GM21515 (cell line): Measurements from ENCODE around the gene MMP15.

ENCODE experiments used
- ATAC-seq: cut with Tn5 transposase; IDR thresholded peaks from one replicate; pipeline ENCODE4 v1.9.1; 2021; ENCODE audit not compliant: unreplicated experiment

The MMP15 gene

DNA sequence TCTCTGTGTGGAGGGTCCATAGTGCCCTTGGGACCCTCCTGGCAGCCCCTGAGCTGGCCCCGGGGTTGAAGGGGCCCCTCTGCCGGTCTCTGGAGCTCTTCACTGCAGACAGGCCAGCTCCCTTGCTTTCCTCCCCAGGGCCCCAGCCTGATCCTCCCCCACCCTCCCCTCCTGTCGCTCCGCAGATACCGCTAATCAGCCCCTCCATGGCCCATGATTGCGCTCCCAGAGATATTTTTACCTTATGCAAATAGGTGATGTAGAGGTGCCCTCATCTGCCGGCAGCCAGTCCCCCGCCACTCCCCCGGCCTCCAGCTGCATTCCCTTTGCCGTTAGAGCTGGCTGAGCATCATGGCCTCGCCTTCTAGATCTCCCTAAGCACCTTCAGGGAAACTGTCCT is 9.2 kb downstream of the MMP15 start:
- no peak for ATAC-seq

DNA sequence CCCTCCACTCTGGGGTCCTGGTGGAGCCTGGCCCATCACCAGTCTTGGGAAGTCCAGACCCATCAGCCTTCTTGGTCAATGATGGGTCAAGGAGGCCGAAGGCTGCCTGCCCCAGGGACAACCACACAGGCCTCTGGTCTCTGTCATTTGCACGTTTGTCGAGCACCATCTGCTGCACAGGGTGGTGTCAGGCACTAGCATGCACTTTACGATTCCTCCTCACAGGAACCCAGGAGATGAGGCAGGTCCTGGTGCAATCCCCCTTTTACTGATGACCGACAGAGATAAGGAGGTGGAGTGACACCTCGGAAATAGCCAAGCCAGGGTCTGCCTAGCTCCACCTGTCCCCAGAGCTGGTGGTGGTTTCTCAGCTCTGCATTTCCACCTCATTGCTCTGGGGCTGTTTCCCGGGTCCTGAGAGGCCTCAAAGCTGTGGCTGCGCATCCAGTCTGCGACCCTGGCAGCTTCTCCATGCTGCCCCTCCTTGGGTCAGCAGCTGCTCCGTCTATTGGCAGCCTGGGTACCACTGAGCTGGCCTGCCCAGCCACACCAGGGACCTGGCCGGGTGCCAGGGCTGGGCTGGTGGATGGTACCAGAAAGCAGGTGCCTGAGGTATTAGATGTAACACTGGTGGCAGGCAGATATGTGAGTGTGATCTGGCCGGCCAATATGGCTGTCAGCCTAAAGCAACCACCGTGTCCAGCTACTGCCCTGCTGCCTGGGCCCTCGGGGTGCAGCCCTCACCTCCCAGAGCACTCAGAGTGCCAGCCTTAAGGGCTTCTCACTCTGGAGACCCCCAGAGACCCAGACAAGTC is 10.0 kb downstream of the MMP15 start:
- no peak for ATAC-seq

DNA sequence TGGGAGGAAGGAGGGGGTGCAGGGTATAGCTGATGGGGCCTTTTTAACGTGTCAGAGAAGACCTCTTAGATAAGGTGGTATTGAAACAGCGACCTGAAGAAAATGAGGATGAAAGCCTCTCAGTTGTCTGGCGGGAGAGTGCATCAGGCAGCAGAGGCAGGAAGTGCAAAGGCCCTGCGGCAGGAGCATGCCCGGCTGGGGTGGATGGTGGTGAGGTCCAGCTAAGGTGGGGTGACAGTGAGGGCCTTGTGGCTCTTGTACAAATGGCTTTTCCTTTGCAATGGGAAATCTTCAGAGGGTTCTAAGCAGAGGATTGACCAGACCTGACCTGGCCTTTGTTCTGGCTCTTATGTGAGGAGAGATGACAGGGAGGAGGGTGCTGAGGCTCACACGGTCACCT is 11.4 kb downstream of the MMP15 start:
- no peak for ATAC-seq

DNA sequence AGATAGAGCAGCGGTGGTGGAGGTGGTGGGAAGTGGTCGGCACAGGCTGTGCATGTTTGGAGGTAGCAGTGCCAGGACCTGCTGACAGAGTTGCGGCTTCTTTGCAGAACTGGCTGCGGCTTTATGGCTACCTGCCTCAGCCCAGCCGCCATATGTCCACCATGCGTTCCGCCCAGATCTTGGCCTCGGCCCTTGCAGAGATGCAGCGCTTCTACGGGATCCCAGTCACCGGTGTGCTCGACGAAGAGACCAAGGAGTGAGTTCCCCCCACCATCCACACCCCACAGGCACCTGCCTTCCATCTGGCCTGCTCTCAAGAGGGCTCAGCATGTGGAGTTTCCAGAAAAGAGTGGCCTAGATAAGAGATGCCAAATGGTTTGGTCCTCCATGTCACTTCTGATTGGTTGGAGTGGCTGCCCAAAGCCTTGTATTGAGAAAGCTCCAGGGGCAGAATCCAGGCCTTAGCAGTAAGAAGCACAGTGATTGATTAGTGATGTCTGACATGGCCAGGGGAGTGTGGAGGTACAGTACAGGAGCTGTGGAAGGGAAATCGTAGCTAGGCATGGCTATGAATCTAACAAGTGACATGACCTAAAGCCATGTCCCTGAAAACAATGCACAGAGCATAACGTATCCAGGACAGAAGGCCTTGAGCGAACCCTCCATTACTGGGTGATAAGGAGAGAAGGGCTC is 12.0 kb downstream of the MMP15 start:
- no peak for ATAC-seq

DNA sequence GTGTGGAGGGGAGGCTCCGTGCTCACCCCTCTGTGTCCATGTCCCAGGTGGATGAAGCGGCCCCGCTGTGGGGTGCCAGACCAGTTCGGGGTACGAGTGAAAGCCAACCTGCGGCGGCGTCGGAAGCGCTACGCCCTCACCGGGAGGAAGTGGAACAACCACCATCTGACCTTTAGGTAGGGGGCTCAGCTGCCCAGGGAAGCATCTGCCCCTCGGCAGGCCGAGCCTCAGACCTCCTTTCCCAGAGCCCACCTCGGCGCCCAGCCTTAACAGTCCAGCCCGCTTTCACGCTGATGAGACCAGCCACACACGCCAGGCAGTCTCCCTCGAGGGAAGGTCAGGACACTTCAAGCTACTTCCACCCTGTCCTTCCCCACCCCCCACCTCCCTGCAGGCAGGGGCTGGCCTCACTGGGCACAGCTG is 12.7 kb downstream of the MMP15 start:
- ATAC-seq: no peak

DNA sequence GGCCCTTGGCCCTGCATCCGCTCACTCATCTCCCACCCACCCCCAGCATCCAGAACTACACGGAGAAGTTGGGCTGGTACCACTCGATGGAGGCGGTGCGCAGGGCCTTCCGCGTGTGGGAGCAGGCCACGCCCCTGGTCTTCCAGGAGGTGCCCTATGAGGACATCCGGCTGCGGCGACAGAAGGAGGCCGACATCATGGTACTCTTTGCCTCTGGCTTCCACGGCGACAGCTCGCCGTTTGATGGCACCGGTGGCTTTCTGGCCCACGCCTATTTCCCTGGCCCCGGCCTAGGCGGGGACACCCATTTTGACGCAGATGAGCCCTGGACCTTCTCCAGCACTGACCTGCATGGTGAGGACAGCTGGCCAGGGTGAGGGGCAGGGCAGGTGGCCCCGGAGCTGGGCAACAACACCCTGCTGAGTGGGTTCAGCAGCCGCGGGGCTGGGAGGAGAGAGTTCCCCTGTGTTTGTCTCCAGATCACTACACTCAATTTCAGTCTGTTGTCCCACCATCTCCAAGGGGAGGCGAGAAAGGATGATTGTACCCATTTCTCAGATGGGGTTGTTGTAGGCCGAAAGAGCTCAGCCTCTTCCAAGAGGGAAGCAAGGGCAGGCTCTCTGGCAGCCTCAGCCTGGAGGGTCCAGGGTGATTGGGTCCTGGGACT is 14.4 kb downstream of the MMP15 start:
- ATAC-seq: no peak

DNA sequence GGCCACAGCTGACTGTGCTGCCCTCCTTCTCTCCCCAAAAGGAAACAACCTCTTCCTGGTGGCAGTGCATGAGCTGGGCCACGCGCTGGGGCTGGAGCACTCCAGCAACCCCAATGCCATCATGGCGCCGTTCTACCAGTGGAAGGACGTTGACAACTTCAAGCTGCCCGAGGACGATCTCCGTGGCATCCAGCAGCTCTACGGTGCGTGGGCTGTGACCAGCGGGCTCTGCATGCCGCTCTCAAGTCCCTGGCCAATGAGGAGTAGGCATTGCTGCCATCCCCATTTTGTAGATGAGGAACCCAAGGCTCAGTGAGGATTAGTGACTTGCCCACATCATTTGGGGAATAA is 14.9 kb downstream of the MMP15 start:
- ATAC-seq: no peak

DNA sequence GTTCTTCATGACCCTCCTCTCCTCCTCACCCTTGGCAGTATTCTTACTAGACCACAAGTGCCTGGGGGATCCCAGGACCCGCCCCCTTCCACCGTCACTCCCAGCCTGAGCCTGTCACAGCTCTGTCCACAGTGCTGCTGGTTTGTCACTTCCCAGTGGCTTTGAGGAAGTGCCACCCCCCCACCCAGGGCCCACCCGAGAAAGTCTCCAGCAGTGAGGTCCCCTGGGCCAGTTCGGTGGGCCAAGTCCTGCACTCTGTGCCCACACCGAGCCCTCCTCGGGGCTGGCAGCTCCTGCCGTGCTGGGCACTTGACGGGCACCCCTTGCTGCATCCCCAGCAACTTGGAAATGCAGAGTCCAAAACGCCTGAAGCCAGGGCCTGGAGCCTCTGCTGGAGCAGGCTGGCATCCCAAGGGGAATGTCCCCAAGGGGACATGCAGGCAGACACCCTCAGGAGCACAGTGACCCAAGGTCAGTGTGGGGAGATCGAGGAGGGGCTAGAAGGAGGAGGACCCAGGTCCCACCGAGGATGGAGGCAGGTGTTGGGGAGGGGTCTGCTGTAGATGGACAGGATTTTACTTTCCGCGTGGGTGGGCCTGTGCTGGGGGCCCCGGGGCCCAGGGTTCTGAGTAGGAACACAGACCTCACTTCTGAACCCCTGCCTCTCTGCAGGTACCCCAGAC is 15.5 kb downstream of the MMP15 start:
- no peak for ATAC-seq

DNA sequence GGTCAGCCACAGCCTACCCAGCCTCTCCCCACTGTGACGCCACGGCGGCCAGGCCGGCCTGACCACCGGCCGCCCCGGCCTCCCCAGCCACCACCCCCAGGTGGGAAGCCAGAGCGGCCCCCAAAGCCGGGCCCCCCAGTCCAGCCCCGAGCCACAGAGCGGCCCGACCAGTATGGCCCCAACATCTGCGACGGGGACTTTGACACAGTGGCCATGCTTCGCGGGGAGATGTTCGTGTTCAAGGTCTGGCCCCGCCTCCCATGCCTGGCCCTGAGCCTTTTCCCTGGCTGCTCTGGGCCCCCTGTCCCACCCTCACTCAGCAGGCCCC is 16.0 kb downstream of the MMP15 start:
- ATAC-seq: no peak

DNA sequence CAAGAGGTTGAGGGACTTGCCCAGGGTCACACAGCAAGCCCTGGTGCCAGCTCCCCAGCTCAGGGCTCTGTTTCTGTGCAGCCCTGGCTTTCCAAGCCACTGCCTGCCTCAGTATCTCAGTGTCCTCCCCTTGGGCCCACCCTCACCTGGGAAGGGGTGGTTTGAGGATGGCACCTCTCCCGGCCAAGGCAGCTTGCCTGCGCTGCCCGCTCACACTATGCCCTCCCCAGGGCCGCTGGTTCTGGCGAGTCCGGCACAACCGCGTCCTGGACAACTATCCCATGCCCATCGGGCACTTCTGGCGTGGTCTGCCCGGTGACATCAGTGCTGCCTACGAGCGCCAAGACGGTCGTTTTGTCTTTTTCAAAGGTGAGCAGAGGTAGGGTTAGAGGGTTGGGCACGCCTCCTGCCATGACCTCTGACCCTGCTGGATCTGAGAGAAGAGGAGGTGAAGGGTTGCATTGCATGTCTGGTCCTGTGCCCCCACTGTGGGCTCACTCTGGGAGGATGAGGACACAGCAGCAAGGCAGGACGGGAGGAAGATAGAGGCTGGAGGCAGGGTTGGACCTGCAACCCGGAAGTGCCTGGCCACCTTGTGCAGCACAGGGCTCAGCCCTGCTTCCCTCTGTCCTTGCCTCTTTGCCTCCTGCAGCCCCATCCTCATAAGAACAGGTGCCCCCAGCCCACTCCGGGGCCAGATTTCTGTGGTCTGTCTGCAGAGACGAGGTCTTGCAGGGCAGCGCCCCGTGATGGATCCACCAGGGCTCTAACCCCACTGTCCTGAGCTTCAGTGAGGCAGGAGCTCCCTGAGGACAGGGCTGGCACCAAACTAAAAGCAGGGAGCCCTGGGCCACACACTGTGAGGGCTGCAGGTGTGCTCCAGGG is 16.7 kb downstream of the MMP15 start:
- no peak for ATAC-seq

DNA sequence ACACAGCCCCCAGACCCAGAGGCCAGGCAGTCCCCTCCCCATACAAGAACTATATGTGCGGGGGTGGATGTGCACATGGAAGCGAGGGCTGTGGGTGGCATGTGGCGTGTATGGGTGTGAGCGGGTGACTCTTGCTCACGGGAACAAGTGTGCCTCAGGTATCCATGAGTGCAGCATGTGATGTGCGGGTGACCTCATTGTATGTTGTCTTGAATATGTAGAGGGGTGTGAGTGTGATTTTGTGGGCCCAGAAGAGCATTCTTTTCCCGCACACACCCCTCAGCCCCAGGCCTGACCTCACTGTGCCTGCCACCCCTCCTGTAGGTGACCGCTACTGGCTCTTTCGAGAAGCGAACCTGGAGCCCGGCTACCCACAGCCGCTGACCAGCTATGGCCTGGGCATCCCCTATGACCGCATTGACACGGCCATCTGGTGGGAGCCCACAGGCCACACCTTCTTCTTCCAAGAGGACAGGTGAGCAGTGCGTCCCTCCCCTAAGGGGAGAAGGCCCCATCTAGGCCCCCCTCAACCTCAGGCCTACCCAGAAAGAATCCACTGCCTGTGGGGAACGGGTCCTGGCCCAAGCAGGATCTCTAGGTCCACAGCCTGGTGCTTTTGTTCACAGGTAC is 17.4 kb downstream of the MMP15 start:
- ATAC-seq: no peak

DNA sequence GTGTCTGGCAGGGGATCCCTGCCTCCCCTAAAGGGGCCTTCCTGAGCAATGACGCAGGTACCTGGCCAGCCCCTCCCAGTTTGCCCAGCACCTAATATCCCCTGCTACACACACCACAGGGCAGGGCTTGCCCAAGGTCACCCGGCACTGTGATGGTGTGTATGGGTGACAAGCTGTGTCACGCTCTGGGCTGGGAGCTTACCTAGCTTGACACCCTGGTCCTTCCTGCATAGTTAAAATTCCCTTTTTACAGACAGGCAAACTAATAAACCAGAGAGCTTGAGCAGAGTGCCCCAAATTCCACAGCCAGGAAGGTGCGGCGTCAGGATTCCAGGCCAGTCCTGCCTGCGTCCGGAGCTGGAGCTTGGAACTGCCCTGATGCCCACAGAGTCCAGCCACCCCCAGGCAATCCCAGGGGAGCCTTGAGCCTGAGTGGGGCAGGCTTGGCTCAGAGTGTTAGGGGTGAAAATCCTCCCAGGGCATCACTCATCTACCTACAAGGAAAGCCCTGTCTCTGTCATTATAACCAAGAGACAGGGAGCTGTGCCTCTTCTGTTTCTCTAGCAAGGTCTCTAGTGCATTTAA is 18.1 kb downstream of the MMP15 start:
- no peak for ATAC-seq

DNA sequence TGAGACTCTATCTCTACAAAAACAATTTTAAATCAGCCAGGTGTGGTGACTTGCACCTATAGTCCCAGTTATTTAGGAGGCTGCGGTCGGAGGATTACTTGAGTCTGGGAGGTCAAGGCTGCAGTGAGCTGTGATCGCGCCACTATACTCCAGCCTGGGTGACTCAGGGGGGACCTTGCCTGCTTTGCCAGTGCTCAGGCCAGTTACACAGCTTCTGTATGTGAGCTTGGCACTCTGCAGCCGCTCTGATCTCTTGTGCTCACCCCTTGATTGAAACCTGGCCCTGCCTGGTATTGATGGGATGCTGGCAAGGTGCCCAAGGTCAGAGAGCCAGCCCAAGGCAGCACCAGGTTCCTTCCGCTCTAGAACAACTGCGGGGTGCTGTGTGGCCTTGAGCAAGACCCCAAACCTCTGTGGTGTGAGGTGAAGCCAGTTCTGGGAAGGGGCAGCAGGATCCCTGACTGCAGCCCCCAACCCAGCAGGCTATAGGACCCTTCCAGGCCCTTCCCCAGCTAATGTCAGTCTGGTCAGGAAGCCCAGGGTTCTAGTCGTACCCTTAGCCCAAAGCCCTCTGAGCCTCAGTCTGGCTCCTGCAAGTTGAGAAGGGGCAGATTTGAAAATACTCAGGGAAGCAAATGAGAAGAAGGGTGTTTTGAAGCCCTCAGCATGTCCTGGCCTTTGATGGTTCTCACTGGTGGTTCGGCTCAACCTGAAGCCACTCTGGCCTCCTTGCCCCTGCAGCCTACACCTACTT is 18.9 kb downstream of the MMP15 start:
- no peak for ATAC-seq

DNA sequence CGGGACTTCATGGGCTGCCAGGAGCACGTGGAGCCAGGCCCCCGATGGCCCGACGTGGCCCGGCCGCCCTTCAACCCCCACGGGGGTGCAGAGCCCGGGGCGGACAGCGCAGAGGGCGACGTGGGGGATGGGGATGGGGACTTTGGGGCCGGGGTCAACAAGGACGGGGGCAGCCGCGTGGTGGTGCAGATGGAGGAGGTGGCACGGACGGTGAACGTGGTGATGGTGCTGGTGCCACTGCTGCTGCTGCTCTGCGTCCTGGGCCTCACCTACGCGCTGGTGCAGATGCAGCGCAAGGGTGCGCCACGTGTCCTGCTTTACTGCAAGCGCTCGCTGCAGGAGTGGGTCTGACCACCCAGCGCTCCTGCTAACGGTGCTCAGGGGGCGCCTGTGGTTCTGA is 19.5 kb downstream of the MMP15 start:
- ATAC-seq: no peak

DNA sequence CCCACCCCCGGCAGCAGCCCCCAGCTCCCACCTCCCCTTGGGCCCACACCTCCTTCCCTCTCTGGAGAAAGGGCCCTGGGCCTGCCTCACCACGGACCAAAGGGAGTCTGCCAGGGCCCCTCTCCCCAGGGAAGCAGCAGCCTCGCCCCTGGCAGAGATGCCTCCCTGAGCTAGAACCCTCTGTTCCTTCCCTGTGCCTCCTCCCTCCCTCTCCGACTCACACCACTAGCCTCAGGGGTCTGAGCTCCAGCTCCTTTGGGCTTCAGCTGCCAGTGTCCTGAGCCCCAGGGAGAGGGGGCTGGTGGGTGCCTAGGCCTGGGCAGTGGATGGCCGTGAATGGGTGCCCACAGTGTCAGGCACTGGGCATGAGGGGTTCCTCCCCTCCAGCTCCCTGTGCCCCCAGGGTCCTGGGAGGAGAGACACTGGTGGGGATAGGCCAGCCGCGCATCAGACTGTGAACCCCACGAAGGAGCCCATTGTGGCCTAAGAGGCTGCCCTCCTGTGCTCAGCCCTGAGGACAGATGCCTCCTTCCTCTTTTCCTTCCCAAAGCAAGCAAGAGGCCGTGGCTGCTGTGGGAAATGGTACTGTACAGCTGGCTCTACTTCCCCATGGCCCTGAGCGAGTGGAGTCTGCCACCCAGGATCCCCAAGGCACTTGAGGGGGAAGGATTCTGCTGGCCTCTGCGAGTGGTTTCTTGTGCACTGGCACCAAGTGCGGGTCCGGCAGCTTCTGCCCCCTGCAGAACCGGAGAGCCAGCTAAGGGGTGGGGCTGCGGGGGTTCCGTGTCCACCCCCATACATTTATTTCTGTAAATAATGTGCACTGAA is 20.7 kb downstream of the MMP15 start:
- ATAC-seq: no peak

DNA sequence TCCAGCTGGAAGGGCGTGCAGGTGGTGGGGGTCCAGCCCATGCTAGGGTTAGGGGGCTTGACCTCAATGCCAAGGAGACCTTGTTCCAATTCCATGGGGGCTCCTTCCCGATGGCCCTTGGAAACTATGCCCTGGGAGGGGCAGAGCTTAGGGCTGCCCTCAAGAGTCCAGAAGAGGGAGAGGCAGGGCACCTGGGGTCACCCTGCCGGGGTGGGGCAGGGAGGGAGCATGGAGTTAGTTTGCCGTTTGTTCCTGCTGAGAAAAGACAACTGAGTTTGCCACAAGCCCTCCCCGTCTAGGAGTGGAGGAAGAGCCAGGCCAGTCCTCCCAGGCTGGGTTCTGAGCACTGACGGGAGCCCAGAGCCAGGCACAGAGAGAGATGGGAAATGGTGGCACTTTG is 21.4 kb downstream of the MMP15 start:
- ATAC-seq: no peak

DNA sequence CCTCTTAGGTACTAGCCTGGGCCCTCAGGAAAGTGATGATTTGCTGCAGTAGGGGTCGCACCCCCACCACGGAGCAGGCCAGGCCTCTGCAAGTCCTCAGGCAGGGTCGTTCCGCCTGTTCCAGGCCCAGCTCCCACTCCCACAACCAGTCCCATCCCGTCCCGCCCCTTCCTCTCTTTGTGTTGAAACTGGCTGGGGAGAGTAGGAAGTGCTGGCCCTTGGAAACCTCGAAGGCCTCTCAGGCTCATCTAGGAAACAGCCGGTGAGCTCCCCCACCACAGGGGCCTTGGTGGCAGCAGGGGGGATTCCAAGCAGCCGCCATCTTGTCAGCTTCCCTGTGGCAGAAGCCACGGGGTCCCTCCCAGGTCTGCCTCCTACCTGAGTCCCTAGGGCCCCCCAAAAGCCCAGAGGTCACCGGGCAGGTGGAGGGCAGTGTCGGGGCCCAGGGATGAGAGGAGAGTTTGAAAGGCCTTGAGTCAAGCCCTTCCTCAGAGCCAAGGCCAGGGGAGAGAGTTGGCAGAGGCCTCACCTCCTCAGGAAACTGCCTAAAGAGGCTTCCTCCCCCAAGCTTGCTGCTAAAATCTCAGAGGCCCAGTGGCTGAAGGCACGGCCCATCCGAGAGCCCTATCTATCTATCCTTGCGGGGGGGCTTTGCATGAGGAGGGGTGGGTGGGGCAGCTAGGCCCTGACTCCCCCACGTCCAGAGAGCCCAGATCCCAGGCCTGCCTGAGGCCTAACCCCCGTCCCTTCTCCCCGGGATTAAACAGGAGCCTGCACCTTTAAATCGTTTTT is 22.2 kb downstream of the MMP15 start:
- ATAC-seq: no peak
